LHCN-M2 (cell line): ENCODE measurements around the gene UCK2. TPM values are rescaled to one million over a fixed set of nuclear protein-coding genes. Genes with fewer than 3 reads are reported as not detected.

ENCODE experiments used
- DNase-seq: peaks from one replicate; pipeline ENCODE4 v3.0.0-alpha.2; 2012; ENCODE audit warnings: low read depth
- total RNA-seq: library from RNA; depleted of rRNA; stranded (reverse); fragments of >200 nt; gene quantifications from 2 replicates; pipeline ENCODE4 v1.2.3, GENCODE V29; 2014

Gene UCK2
- total RNA-seq, 1 experiment from 2014 or later = 124 TPM

DNA sequence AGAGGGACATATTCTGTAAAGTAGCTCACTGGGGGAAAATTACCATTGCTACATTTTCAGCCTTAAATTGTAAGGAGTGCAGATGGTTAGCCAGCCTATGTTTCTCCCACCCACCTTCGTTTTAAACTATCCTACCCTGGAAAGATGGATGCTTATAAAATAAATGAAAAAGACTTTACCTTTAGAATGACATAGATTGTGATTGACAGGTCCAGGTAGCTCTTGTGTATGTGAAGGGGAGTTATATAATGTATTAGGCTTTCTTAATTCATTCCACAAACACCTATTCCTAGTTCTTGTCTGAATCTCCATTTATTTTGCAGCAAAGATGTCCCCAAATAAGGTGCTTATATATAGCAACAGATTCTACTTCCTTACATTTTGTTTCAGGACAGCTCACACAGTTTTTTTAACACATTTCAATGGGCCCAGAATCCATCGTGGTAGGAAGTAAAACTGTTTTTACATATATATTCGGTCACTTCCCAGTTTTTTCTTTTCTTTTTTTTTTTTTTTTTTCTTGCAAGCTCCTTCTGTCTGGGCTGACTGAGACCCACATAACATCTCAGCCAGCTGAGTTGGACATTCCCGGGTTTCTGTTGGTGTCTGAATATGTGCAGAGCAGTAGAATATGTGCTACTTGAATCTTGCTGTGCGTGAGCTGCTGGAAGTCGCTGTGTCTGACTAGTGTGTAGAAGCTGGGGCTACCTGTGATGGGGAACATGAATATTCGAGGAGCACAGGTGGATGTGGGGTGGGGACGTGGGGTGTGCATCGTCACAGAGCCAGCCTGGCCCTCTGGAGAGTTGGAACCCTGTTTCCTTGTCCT is 27.8 kb downstream of the UCK2 start:
- DNase-seq = no peak

DNA sequence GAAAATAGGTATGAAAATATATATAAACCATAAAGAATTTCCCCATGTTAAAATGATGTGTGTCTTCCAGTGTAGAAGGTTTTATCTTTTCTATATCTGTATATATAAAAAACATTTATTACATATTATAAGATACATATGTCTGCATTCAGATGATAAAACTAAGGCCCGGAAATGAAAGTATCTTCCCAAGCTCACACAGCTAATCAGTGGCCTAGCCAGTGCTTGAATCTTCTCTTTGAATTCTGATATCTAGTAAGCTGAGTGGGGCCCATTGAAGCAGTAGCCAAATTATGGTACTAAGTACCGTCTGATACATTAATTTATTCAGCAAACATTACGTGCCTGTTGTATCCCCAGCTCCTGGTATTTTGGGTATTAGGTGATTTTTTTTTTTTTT is 28.6 kb downstream of the UCK2 start:
- DNase-seq = no peak

DNA sequence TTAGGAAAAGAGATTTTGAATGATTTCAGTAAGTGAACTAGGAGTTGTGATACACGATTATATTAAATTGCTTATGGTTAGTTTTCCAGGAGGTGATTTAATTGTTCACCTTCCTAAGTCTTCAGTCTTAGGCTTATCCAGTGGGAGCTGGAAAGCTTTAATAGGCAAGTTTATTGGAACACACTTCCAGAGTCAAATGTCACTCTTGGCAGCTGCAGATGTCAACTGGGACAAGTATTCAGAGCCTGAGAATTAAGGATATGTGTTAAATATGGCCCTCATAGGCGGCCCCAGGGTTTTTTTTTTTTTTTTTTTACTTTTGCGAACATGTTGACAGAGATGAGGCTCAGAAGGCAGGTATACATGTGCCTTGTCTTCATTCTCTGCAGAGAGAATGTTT is 29.2 kb downstream of the UCK2 start:
- DNase-seq = peak; percentile 81

DNA sequence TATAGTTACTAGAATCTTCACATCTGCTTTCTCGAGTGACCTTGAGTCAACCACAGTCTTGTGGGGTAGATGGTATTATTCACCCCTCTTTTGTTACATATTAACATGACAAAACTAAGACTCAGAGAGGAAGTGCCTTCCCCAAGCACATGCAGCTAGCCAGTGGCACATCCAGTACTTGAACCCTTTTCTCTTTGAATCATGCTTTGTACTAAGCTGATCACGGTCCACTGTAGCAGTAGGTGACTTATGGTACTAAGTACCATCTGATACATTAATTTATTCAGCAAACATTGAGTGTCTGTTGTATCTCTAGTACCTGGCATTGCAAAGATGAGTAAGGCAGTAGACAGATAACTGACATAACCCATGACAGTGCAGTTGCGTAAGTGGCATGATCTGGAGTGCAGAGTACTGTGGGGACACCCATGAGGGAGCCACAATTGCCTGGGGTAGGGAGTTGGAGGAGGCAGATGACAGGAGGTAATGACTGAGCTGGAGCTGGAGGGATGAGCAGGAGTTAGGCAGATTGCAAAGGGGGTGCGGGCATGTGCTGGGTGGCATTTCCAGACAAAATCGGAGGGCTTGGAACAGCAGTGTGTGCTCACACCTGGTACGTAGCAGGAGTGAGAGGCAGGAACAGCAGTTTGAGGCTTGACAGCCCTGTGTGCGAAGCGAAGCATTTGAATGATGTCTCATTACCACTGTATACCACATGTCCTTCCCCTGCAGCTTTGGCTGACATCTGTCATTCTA is 29.8 kb downstream of the UCK2 start:
- peak; percentile 93 for DNase-seq

DNA sequence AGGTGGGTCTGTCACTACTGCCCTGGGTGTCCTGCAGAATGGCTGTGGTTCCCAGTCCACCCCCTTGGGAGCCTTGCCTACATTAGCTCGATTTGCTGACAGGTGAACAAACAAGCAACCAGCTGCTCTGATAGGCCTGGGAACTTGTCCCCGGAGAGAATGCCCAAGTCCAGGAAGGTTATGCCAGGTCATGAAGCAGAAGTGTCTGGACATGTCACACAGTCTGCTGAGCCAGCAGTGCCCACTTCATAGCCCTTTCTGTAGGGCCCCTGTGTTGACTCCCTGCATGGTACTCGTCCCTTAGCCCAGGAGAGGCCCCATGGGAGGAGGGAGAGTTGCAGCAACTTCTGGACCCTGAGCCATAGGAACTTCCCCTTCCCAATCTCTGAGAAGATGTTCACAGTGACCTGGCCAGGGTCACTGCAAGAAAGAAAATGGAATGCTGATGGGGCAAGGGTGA is 31.0 kb downstream of the UCK2 start:
- peak; percentile 88 for DNase-seq

DNA sequence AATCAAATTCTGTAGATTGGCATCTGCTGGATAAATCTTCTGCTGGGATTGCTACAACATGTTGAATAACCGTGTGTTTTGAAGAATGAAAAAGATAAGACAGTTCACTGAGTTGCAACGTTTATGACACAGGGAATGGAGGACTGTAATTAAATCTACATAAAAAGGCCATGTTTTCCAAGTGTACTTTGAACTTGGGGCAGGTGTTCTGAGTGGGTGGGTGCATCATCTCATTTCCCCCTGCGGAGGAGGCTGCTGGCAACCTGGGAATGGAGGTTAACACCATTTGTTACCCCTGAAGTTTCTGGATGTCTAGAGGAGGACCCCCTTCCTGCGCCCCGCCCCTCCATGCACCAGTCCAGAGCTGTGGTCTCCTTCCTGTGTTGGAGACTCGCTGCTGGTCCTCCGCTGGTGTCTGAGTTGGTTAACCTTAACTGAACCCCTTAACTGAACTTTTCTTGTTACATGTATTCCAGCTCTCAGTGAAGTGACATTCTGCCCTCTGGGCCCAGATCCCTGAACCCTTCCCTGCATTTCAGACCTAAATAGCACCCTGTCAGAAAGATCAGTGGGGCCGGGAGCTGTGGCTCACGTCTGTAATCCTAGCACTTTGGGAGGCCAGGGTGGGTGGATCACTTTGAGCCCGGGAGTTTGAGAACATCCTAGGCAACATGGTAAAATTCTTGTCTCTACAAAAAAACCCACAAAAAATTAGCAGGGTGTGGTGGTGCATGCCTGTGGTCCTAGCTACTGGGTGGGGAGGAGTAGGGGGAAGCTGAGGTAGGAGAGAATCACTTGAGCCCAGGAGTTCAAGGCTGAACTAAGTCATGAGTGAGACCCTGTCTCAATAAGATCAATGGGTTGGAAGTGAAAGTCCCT is 31.8 kb downstream of the UCK2 start:
- peak; percentile 46 for DNase-seq

DNA sequence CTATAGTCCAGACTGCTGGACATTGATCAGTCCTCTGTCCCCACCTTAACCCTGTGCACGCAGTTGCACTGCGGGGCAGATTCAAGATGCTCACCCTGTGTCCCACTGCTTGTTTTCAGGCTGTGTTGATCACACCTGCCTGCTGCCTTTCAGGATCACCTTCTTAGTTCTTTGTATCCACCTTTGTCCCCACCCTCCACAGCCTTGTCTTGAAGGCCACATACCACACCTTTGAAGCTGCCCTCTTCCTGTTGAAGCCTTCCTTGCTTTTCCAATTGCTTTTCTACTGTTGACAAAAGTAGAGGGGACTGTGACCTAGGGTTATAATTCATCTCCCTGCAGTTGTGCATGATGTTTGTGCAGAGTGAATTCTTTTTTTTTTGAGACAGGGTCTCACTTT is 32.7 kb downstream of the UCK2 start:
- no peak for DNase-seq

DNA sequence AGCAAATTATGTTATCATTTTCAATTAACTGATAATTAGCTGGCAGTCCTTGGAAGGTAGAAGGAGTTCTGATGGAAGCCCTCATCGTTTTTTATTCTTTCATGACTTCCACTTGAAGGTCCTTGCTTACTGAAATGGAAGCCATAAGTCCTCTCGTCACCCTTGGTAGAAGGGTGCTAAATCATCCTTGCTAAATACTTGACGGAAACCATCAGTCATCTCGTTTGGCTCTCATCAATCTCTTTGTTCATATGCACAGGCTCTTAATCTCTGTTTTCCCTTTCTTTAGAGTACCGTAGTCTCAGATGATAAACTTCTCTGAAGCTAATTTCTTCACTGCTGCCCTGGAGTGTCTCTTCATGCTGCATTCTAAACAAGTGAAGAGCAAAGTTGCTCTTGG is 34.5 kb downstream of the UCK2 start:
- DNase-seq = no peak

DNA sequence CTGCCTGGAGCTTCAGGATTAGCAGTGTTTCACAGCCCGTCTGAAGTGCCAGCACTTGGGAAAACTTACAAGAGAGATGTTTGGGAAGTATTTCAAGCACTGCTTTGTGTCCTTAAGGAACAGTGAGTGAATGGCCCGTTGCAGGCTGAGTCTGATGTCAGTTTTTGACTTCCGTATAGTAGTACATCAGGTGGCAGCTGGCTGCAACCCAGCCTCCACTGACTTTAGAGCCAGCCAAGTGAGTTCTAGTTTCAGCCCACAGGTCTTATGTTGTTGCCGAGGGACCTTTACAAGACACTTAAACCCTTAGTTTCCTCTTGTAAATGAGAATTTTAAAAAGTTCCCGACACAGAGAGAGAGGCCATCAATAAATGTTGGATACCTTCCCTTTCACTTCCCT is 35.0 kb downstream of the UCK2 start:
- DNase-seq = no peak

DNA sequence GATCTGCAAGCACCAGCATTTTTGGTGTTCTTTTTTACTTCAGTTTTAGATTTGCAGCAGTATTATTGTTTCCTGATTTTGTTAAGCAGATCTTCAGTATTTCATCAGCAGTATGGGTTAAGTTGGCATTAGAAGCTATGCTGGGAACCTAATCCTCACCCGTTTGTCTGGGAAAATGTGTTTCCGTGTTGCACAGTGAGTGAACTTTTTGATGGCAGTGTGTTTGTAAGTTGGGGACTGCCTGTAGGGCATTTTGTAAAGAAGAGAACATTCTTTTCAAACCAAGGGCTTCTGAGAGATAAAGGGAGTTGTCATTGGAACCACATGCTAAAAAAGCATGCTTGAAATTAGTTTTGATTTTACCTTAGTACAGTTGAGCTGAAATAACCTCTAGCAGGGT is 35.9 kb downstream of the UCK2 start:
- DNase-seq = no peak

DNA sequence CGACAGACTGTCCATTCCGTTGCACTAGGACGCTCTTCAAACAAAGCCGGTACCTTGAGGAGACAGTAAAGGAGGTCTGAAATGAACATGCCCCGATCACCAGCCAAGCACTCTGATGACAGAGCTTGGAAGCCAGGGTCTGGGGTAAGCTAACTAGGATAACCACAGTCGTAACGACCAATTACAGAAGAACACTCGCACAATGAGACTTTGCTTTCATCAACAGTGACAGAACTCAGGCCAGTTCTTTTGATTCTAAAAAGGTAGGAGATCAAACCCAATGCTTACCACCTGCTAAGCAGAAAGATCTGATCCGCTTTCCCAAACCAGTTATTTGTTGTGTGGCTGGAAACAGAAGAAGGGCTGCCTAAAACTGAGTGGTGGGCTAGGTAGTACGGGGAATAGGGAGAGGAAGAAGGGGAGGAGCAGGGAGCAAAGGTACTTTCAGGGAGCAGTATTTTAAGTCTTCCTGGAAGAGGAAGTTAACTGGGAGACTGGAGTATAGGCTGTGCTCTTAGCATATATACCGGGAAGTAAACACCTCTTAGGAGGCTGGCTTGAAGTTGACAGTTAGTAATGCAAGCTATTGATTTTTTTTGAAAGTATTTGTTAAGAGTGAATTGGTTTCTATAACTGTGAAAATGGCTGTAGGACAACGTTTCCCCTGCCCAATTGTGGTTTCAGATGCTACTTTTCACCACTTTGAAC is 38.4 kb downstream of the UCK2 start:
- DNase-seq = no peak

DNA sequence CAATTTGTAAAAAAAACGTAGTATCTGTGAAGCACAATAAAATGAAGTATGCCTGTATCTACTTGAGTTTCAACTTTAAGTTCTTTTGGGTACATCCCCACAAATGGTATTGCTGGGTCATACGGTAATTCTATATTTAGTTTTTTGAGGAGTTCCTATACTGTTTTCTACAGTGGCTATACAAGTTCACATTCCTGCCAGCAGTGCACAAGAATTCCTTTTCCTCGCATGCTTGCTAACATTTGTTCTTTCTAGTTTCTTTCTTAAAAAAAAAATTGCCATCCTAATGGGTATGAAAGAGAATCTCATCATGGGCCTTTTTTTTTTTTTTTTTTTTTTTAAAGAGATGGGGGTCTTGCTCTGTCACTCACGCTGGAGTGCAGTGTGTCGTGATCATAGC is 41.9 kb downstream of the UCK2 start:
- no peak for DNase-seq

DNA sequence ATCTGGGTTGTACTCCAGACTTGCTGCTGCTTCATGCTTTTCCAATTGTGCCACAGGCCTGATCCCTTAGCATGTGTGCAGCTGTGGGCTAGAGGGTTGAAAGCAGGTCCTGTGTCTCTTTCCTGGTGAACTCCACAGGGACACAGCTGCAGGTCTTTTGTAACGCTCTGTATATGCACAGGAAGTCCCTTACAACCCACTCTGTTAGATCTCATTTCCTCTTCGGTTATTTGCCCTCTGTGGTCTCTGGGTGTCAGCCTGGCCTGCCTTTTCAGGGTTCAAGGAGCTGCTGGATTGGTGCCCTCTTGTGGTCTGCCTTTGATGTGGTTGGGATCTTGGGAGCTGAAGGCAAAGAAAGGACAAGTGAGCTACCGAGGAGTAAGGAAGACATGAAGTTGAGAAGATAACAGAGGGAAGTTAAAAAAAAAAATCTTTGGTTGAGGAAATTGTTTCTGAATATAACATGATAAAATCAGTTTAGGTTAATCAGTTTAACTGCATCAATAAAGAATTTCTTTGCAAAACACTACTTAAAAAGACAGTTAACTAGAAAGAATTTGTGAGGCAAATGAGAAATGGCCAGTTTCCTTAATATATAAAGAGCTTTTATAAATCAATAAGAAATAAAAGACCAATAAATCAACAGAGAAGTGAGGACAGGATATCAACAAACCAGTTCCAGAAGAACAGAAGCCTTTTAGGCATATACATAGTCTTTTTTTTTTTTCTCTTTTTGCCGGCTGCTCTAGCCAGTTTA is 44.1 kb downstream of the UCK2 start:
- peak; percentile 93 for DNase-seq

DNA sequence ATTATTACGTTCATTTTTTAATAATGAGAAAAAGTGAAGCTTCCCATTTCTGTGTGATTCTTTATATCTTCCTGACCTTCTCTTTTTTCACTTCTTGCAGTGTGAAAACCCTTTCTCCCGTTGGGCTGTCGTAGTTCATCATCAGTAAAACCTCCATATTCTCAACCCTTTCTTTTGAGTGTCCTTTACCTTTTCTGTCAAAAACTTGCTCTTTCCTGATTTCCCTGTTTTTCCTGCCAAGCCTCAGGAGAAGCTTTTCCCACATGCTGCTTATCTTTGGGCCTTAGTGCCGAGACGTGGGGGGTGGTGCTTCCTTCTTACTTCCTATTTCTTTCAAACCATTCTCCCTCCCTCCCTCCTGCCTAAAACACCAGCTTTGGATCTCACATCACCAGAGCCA is 46.1 kb downstream of the UCK2 start:
- no peak for DNase-seq

DNA sequence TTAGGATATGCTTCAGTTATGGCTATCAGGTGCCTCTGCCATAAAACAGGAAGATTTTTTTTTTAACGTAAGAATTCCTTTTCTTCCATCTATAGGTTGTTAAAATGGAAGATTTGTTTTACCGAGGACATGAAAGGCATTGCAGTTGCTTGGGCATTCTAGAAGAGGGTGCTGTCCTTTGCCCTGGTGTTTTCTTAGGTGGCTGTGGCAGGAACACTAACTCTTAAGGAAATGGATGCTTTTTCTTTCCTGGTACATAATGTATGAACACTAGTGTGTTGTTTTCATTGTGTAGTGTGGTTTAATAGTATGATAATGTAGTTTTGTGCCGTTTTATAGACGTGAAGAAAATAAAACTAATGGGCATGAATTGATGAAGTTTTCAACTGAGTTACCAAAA is 47.2 kb downstream of the UCK2 start:
- DNase-seq = no peak

DNA sequence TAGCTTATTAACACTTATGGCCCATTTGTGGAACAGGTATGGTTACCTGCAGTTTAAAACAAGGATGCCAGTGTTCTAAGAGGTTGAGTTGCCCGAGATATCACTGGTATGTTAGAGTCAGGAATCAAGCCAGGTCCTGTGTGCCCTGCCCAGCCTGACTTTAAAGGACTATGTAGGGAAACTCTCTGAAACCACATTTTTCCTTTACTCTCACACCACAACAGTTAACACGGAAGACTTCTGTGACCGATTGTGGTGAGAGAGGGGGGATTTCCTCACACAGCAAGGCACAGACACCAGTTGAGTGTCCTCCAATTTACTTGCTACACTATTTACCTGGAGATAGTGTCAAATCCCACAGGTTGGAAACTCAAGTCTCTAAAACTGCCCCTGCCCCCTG is 47.8 kb downstream of the UCK2 start:
- no peak for DNase-seq

DNA sequence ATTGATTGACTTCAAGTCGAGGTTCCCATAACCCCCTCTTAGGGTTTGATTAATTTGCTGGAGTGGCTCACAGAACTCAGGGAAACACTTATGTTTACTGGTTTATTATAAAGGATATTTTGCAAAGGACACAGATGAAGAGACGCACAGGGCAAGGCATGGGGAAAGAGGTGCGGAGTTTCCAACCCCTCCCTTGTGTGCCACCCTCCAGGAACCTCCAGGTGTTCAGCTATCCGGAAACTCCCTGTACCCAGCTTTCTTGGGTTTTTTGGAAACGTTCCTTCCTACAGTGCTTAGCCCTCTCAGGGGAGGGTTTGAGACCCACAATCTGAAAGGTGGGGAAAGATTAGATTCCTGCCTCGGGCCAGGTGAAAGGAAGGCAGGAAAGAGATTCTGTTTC is 48.2 kb downstream of the UCK2 start:
- no peak for DNase-seq

DNA sequence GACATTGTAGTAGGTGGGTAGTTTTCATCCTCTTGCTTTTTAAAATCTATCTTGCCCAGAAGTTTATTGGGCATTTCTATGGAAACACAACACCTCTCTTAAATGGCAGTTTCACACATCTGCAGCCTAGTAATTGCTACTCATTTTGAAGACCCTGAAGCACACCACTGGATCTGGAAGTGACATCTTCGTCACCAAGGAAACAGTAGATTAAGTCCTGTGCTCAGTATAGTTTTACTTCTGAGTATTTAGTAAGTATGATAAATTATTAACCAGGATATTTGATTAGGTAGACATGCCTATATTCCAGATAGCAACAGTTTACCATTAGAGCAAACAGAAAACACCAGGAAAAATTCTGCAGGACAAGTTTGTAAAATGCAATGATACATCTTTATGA is 48.7 kb downstream of the UCK2 start:
- DNase-seq = no peak

DNA sequence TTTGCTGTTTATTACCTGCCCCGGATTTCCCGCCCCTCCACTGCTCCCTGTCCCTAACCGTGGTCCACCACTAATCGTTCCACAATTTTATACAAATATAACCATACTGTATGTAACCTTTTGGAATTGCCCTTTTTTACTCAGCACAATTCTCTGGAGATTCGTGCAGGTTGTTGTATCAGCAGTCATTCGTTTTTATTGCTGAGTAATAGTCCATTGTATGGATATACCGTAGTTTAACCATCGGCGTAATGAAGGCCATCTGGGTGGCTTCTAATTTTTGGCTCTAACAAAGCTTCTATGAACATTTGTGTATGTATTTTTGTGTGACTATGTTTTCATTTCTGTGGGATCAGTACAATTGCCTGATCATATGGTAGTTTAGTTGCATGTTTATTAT is 50.0 kb downstream of the UCK2 start:
- no peak for DNase-seq

DNA sequence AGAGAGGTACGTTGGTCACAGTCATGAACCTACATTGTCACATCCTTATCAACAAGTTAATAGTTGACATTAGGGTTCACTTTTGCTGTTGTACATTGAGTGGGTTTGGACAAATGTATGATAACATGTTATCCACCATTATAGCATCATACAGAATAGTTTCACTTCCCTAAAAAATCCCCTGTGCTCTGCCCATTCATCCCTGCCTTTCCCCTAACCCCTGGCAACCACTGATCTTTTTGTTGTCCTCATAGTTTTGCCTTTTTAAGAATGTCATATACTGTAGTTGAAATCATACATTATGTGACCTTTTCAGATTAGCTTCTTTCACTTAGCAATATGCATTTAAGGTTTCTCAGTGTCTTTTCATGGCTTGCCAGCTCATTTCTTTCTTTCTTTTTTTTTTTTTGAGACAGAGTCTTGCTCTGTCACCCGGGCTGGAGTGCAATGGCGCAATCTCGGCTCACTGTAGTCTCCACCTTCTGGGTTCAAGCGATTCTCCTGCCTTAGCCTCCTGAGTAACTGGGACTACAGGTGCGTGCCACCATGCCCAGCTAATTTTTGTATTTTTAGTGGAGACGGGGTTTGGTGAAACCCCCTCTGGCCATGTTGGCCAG is 50.6 kb downstream of the UCK2 start:
- DNase-seq = no peak
